Measurements from ENCODE around the gene BUD31. TPM values are rescaled to one million over a fixed set of nuclear protein-coding genes. Genes with fewer than 3 reads are reported as not detected.
A peak's percentile ranks its signal among the peaks of the same experiment; 100 is the strongest.
"Not testable (repeated sequence)": the region's sequence is repeated elsewhere in the genome, so short reads cannot be mapped to it uniquely, and the experiment has no call there.

The BUD31 gene
- total RNA-seq (2014; rRNA removed; shearing (Covaris generic)) = 193 and 225 TPM in 2 replicates
- 151 and 168 TPM in 2 replicates for polyA plus RNA-seq (2015; cell fraction: cytosol; rRNA removed)
- 85.4 and 87.7 TPM in 2 replicates for polyA plus RNA-seq (2015; cell fraction: nucleus; rRNA removed)

DNA sequence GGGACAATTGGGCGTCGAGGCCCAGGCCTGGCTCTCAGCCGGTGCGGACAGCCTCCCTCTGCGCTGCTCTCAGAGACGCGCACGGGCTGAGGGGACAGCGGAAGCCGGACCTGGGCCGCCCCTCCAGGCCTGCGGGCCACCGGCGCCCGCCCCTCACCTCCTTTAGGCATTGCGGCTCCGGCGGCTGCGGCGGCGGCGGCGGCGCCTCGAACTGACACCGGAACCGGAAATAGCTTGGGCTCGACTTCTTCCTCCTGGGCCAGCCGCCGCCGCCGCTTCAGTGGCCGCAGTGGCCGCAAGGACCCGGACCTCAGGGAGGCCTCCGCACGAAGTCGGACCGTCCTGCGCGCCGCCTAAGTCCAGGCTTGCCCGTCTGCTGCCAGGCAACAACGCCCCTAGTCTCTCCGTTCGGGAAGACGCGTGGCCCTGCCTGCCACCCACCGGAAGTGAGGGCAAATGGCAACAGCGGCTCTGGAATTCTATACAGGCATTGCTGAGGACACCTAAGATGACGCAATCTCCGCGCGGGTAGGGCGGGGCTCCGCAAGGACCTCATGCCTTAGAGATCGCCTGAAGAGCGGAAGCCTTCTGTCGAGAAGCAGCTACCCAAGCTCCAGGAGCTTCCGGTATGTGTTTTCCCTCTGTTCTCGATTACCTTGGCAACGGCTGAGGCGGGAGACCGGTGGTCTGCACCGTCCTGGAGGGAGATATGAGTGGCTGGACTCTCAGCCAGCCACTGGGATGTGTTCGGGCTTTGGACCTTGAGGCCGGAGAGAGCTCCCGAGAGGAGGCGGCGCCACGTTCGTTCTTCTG, at the start of gene BUD31, which contains the start of gene PDAP1:
Gene BUD31 (plus strand): TSS at position 591 of the 813 bp plus-strand sequence. CDS start 2,124 bp downstream, outside the sequence.
Gene PDAP1 (minus strand): TSS at position 219 of the 813 bp plus-strand sequence. CDS start 49 bp downstream, at position 170.
- DNase-seq (ENCODE audit: low read depth) = peak; percentile 94

DNA sequence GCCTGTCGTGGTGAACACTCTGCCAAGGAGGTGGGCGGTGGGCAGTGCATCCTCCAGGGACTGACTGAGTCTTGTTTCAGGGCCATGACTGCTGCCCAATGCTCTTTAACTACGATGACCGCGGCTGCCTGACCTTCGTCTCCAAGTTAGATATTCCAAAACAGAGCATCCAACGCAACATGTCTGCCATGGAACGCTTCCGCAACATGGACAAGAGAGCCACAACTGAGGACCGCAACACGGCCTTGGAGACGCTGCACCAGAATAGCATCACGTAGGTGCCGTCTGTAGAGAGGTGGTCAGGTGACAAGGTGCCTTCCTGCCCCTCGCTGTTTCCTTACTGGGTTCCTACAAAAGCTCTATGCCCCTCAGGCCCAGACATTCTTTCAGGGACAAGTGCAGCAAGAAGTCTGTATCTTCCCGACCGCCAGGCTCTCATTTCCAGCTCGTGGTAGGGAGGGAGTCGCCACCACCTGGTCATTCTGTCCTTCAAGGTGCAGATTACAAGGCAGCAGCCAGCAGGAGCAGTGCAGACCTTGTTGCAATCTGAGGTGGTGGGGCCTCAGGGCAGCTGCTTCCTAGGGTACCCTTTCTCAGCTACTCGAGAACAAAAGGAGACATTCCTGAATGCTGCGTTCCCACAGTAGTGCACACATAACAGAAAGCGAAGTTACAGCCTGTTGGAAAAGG, 49.2 kb upstream of the BUD31 start:
- no peak for DNase-seq (ENCODE audit: low read depth)

DNA sequence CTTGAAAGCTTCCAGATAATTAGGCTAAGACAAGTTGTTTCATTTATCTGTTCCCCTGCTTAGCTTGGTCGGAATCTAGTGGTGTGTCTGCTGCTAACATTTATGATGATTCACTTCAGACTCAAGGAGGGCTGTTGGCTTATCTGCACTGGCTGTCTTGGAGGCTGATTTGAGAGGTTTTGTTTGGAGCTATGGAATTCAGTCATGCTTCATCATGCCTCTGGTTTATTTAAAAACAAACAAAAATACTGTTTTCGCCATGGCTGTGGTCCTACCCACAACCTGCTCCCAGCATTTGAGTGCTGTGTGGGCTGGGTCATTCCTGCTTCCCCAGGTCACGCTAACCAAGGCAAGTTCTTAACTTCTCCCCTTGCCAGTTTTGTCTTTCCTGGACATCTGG, 46.0 kb upstream of the BUD31 start:
- DNase-seq (ENCODE audit: low read depth) = no peak

DNA sequence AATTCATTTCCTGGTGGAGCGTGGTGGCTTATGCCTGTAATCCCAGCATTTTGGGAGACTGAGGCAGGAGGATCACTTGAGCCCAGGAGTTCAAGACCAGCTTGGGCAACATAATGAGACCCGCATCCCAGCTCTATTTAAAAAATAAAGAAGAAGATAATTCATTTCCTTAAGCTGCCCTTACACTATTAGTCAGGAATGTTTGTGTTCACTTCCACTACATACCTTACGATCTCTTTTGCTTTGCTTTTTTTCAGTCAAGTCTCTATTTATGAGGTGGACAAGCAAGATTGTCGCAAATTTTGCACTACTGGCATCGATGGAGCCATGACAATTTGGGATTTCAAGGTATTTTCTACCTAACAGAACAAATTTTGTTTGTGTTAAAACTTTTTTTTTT, 45.5 kb upstream of the BUD31 start:
- DNase-seq (ENCODE audit: low read depth) = no peak

DNA sequence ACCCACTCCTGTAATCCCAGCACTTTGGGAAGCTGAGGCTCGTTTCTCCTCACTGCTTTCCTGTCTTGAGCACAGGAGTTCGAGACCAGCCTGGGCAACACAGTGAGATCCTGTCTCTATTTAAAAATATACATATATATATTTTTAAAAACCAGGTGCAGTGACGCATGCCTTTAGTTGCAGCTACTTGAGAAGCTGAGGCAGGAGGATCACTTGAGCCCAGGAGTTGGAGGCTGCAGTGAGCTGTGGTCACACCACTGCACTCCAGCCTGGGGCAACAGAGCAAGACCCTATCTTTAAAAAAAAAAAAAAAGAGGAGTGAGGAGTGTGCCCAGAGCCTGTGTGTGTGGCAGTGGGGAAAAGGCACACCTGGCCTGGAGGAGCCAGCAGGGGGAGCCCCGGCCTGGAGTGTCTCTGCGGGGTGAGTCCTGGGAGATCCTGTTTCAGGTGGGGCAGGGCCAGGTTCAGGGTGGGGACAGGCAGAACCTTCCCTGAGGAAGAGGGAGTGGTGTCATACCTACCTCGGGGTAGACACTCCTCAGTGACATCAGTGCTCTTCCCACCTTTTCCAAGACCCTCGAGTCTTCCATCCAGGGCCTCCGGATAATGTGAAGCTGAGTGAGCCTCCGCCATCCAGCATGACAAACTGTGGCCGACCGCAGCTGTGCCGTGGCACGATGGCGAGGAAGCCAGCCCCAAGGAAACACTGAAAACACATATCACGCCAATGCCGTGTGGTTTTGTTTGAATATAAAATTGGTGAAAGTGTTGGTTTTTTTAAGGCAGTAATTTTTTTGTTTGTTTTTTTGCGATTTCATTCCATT, 43.2 kb upstream of the BUD31 start:
- DNase-seq (ENCODE audit: low read depth) = peak; percentile 30

DNA sequence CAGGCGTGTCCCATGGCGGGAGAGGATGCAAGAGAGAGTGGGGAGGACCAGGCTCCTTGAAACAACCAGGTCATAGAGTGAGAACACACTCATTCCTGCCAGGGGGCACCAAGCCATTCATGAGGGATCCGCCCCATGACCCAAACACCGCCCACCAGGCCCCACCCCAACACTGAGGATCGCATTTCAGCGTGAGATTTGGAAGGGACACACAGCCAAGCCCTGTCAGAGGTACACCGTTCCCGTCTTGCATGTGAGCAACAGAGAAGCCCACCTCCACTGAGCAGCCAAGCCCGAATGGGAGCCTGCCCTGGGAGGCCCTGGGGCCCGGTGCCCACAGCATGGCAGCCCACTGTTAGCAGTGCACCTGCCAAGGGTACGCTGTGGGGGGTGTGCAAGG, 42.1 kb upstream of the BUD31 start:
- no peak for DNase-seq (ENCODE audit: low read depth)

DNA sequence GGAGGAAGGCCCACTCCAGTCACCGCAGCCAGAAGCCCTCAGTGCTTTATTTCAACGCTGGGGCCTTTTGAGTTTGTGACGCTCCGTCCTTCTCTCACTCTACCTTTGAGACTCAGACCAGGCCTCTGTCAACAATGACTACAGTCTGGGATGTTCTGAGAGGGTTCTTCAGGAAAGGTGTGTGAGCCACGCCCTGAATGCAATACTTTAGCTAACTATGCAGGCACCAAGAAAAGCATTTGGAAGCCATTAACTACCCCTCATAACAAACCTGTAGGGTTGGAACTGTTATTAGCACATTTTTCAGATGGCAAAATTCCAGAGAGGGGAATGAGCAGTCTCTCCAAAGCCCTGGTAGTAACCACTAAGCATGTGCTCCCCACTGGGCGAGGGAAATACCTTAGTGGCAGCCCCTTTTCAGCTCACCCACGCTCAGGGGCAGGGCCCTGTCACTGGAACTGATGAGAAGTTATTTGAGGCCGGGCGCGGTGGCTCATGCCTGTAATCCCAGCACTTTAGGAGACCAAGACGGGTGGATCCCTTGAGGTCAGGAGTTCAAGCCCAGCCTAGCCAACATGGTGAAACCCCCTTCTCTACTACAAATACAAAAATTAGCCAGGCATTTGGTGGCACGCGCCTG, 39.9 kb upstream of the BUD31 start:
- no peak for DNase-seq (ENCODE audit: low read depth)

DNA sequence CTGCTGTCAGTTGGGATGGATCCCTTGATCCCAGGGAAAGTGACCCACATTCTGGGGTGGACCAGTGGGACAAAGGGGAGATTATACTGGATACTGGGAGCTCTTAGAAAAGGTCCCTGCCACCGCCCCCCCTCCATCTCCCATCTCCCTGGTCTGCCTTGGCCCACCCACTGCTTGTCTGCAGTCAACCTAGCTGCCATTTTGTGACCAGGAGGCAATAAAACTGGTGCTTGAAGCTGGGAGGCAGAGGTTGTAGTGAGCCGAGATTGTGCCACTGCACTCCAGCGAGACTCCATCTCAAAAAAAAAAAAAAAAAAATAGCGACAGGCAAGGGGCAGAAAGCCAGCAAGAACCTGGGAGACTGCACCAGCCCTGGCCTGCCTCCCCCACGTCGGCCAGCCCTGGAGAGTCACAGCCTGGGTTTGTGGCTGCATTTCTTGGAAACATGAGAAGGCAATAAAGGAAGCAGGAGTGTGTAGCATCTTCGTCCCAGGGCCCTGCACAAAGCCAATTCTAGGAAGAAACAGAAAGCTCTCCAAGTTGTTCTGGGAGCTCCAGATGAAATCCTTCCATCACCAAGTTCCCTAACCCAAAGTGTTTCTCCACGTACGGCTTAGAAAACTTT, 38.9 kb upstream of the BUD31 start:
- DNase-seq (ENCODE audit: low read depth) = peak; percentile 42

DNA sequence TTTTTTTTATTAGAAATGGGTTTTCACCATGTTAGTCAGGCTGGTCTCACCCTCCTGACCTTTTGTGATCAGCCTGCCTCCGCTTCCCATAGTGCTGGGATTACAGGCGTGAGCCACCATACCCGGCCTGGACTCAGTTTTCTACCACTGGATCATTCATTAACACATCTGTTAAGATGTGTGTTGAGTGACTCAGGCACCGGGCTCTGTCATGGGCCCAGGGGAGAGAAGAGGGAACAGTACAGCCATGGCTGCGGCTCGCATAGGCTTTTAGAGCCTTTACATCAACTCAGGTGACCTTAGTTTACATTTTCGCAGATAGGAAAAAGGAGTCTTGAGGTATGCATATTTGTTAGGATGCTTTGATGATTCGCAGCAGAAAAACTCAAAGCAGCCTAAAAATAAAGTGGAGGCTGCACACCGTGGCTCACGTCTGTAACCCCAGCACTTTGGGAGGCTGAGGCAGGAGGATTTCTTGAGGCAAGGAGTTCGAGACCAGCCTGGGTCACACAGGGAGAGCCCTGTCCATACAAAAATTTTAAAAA, 37.3 kb upstream of the BUD31 start:
- DNase-seq (ENCODE audit: low read depth) = no peak

DNA sequence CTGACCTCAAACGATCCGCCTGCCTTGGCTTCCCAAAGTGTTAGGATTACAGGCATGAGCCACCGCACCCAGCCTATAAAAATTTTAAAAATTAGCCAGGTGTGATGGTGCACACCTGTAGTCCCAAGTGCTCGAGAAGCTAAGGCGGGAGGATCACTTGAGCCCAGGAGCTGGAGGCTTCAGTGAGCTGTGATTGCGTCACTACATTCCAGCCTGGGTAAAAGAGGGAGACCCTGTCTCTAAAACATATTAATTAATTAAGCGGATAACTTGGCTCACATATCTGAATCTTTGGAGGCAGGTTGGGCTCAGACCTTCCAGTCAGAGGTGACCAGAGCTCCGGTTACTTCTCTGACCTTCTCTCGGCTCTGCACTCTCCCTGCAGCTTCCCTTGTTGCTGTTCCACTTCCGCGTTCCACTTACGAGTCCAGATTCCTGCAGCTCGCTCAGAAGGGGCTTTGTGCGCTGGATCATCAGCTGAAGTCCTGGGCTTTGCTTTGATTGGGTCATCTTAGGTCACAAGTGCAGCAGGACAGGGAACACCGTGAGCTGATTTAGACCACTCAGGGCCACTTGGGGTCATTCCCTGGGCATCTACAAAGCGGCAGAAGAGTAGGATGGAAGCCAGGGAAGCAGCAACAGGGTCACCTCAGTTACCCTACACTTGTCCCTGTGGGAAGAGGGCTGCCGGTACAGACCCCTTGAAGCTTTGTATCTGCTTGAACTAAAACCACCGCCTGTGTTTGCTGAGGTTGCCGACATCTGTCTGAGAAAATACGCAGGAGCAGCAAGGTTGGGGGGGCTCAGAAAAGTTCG, 36.3 kb upstream of the BUD31 start:
- no peak for DNase-seq (ENCODE audit: low read depth)

DNA sequence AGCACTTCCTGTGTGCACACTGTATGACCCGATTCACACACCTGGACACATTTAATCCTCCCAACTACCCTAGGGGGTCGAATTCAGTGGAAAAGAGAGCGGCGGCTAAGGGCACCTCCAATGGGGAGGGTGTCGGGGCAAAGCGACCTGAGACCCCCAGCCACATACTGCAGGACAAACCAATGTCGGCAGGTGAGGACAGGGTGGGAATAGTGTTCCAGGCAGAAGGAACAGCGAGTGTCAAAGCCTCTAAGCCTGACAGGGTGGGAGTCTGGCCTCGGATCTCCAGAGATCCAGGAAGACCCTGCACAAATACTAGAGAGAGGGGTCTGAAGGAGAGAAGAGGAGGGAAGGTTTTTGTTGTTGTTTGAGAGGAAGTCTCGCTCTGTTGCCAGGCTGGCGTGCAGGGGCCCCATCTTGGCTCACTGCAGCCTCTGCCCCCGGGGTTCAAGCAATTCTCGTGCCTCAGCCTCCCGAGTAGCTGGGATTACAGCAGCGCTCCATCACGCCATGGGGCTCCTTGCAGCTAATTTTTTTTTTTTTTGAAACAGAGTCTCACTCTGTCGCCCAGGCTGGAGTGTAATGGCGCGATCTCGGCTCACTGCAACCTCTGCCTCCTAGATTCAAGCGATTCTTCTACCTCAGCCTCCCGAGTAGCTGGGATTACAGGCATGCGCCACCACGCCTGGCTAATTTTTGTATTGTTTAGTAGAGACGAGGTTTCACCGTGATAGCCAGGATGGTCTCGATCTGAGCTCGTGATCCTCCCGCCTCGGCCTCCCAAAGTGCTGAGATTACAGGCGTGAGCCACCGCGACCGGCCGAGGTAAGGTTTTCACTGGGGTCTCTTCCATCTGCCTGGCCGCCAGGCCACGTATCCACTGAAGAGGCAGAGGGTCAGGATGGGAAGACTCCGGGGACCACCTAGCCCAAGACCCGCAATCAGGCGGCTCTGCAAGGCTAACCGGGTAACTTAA, 35.4 kb upstream of the BUD31 start:
- no peak for DNase-seq (ENCODE audit: low read depth)

DNA sequence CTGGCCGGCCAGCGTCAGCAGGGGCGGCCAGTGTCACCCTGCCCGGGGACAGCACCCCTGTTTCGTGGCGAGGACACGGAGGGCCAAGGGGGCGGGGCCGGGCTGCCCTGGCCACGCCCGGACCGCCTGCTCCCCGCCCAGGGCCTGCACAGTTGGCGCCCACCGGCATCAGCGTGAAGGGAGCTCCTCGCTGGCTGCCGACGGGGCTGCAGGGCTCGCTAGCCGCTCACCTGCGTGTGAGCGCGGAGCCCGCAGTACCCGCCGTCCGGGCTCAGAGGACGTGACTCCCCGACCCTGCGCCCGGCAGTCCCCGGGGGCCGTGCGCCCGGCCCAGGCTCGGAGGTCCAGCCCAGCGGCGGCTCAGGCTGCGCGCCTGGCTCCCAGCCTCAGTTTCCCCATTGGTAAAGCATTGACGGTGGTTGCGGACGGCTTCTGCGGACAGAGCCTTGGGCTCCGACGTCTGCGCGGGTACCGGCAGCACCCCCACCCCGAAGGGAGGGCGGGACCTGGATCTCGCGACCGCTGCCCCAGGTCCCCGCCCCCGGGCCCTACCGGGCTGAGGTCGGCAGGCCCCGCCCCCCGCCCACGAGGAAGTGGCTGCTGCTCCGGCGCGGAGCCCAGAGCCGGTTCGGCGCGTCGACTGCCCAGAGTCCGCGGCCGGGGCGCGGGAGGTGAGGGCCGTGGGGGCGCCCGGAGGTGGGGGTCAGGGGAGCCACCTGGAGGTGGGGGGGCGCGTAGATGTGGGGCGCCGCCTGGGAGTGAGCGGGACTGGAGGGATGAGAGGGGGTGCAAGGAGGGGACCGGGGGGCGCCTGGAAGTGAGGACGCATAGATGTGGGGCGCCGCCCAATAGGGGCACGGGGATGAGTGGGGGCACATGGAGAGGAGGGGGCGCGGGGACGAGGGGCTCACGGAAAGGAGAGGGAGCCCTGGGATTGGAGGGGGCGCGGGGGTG, 34.4 kb upstream of the BUD31 start, which contains the start of gene ARPC1B:
Gene ARPC1B (plus strand): TSS at position 620 of the 954 bp plus-strand sequence. CDS start 10,985 bp downstream, outside the sequence.
- peak; percentile 39 for DNase-seq (ENCODE audit: low read depth)

DNA sequence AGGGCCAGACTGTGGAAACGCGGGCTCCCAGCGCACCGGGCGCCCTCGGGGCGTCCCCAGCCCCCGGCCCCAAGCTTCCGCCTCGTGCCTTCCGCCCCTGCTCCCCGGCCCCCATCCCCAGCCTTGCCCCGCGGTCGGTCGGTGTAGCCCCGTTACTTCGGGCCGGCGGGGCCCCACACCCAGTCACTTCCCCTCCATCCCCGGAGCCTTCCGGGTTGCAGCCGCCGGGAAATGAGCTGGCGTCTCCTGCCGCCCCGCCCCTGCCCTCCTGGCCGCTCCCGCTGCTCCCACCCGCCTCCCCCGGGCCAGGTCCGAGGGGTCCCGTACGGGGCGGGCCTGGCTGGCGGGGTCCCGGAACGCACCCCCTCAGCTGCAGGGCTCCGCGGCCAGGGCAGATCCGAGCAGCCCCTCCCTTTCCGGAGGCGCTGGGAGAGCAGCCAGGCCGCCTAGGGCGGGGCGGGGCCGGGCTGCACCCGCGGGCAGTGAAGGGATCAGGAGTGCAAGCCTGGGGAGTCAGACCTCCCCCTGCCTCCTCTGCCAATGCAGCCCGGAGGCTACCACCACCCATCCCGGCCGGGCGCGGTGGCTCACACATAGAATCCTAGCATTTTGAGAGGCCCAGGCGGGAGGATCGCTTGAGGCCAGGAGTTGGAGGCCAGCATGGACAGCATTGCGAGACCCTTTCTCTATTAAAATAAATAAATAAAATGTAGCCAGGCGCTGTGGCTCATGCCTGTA, 33.5 kb upstream of the BUD31 start:
- DNase-seq (ENCODE audit: low read depth) = peak; percentile 83

DNA sequence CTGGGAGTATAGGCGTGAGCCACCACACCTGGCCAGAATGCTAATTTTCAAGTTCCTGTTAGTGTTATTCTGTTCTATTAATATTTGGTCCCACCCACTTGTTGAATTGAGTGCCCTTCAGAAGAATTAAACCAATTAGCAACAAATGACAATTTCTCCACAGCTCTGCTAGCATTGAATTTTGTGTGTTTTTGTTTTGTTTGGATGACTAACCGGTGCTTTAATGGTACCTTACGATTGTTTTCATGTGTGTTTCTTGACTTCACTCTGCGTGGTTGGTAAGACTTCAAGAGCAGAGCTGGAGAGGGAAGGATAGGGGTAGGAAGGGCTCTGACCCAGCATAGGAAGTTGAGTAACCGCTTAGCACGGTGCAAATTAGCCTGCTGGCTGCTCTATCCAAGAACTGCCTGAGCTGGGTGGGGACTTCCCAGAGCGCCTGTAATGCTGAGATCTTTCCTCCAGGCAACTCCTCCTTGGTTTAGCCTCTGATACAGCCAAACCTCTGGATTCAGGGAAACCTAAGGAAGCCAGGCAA, 29.7 kb upstream of the BUD31 start:
- DNase-seq (ENCODE audit: low read depth) = peak; percentile 87

DNA sequence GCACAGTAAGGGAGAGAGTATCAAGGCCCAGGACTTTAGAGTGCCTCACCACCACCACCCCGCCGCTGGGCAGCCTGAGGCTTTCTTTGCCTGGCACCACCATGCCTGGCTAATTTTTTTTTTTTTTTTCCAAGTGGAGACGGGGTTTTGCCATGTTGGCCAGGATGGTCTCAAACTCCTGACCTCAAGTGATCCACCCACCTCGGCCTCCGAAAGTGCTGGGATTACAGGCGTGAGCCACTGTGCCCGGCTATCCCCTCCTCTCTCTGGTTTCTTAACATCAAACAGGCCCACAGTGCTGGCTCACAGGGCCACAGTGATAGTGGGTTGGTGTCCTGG, 29.1 kb upstream of the BUD31 start:
- not testable (repeated sequence) for DNase-seq (ENCODE audit: low read depth)
